GM12874 (cell line): Measurements from ENCODE around the gene PHACTR3.

Source experiments
- CTCF ChIP-seq: IDR thresholded peaks from 2 replicates; pipeline ENCODE4 v1.5.1; 2011; ENCODE audit warnings: low read depth, mild to moderate bottlenecking, control low read depth, low read length, moderate library complexity; ENCODE audit not compliant: insufficient read depth

PHACTR3 gene

GRCh38 chr20:59819496-59820203 lies 215.3 kb downstream of the PHACTR3 start:
- TF ChIP-seq CTCF, result no peak

GRCh38 chr20:59820204-59821041 lies 216.1 kb downstream of the PHACTR3 start:
- no peak for TF ChIP-seq CTCF

GRCh38 chr20:59821201-59821600 lies 216.9 kb downstream of the PHACTR3 start:
- no peak for TF ChIP-seq CTCF

GRCh38 chr20:59821788-59822187 lies 217.4 kb downstream of the PHACTR3 start:
- TF ChIP-seq CTCF, result no peak

GRCh38 chr20:59822291-59823029 lies 218.1 kb downstream of the PHACTR3 start:
- no peak for TF ChIP-seq CTCF

GRCh38 chr20:59823030-59823423 lies 218.7 kb downstream of the PHACTR3 start:
- TF ChIP-seq CTCF, result no peak
